ENCODE data around the gene EIF2B5.

DNA sequence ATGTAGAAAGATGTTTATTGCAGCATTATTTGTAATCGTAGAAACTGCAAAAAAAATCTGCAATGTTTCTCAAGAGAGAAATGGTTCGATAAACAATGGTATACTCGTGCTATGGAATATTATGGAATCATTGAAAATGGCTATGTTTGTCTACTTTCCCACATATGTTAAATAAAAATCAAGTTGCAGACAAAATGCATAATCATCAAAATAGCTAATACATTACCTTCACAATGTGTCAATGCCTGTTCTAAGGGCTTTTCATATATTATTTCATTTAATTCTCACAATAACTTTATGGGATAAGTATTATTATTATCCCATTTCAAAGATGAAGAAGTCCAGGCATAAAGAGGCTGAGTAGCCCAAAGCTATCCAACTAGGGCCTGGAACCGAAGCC, 2.2 kb upstream of the EIF2B5 start:
- TF ChIP-seq, protein P1, sequence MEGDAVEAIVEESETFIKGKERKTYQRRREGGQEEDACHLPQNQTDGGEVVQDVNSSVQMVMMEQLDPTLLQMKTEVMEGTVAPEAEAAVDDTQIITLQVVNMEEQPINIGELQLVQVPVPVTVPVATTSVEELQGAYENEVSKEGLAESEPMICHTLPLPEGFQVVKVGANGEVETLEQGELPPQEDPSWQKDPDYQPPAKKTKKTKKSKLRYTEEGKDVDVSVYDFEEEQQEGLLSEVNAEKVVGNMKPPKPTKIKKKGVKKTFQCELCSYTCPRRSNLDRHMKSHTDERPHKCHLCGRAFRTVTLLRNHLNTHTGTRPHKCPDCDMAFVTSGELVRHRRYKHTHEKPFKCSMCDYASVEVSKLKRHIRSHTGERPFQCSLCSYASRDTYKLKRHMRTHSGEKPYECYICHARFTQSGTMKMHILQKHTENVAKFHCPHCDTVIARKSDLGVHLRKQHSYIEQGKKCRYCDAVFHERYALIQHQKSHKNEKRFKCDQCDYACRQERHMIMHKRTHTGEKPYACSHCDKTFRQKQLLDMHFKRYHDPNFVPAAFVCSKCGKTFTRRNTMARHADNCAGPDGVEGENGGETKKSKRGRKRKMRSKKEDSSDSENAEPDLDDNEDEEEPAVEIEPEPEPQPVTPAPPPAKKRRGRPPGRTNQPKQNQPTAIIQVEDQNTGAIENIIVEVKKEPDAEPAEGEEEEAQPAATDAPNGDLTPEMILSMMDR (IDR thresholded peaks at IDR 0.05) = no peak
- no peak for TF ChIP-seq EP300 (IDR thresholded peaks at IDR 0.05)
